Hepatocyte (in vitro differentiated cells): ENCODE results near the gene MROH2A. TPM values are rescaled to one million over a fixed set of nuclear protein-coding genes. Genes with fewer than 3 reads are reported as not detected.

Experiments
- DNase-seq: peaks from one replicate; pipeline ENCODE4 v3.0.0-alpha.2; 2016; ENCODE audit warnings: low spot score
- H2AFZ ChIP-seq: fragments of 200-600 bp; sonication (generic); 2 replicates; pipeline ENCODE4 v1.6.0; 2016; ENCODE audit warnings: antibody characterized with exemption, mild to moderate bottlenecking
- H3K27ac ChIP-seq: fragments of 200-600 bp; sonication (generic); 2 replicates; pipeline ENCODE4 v1.5.1; 2016; ENCODE audit warnings: mild to moderate bottlenecking
- H3K27me3 ChIP-seq: fragments of 200-600 bp; sonication (generic); 2 replicates; pipeline ENCODE4 v1.6.1; 2016
- H3K36me3 ChIP-seq: fragments of 200-600 bp; sonication (generic); replicated peaks from 2 replicates; pipeline ENCODE4 v1.5.1; 2016; ENCODE audit warnings: low read depth; ENCODE audit not compliant: insufficient read depth
- H3K4me1 ChIP-seq: fragments of 200-600 bp; sonication (generic); 2 replicates; pipeline ENCODE4 v1.5.1; 2016; ENCODE audit warnings: mild to moderate bottlenecking, moderate library complexity; ENCODE audit not compliant: insufficient read depth
- H3K4me2 ChIP-seq: fragments of 200-600 bp; sonication (generic); 2 replicates; pipeline ENCODE4 v1.6.0; 2016
- H3K4me3 ChIP-seq: fragments of 200-600 bp; sonication (generic); 2 replicates; pipeline ENCODE4 v1.5.1; 2016; ENCODE audit warnings: mild to moderate bottlenecking
- H3K79me2 ChIP-seq: fragments of 200-600 bp; sonication (generic); 2 replicates; pipeline ENCODE4 v1.6.0; 2017; ENCODE audit warnings: mild to moderate bottlenecking
- H3K9me2 ChIP-seq: fragments of 200-600 bp; sonication (generic); replicated peaks from 2 replicates; pipeline ENCODE4 v1.6.0; 2017; ENCODE audit warnings: mild to moderate bottlenecking; ENCODE audit not compliant: insufficient read depth
- H3K9me3 ChIP-seq: fragments of 200-600 bp; sonication (generic); 2 replicates; pipeline ENCODE4 v1.5.1; 2016; ENCODE audit warnings: low read depth, mild to moderate bottlenecking
- H4K20me1 ChIP-seq: fragments of 200-600 bp; sonication (generic); 2 replicates; pipeline ENCODE4 v1.6.0; 2016; ENCODE audit warnings: mild to moderate bottlenecking; ENCODE audit not compliant: insufficient read depth, poor library complexity, severe bottlenecking
- CTCF ChIP-seq: fragments of 200-600 bp; sonication (generic); IDR thresholded peaks from 2 replicates; pipeline ENCODE4 v1.5.1; 2016; ENCODE audit warnings: antibody characterized with exemption, mild to moderate bottlenecking; ENCODE audit not compliant: poor library complexity
- EZH2 ChIP-seq: fragments of 200-600 bp; sonication (generic); IDR thresholded peaks from 2 replicates; pipeline ENCODE4 v1.6.1; 2016; ENCODE audit warnings: antibody characterized with exemption, mild to moderate bottlenecking, borderline replicate concordance
- EZH2phosphoT487 ChIP-seq: fragments of 200-600 bp; sonication (generic); IDR thresholded peaks from one replicate; pipeline ENCODE4 v1.6.1; 2018; ENCODE audit warnings: antibody characterized with exemption, mild to moderate bottlenecking, low read depth, moderate library complexity; ENCODE audit not compliant: unreplicated experiment, severe bottlenecking
- WGBS: methylation state at CpG from one replicate; pipeline ENCODE4 v1.1.6; 2016; ENCODE audit warnings: low lambda C conversion rate; ENCODE audit errors: missing lambda C conversion rate; 5-methylcytosine and 5-hydroxymethylcytosine counted together
- polyA plus RNA-seq: library from polyadenylated mRNA; unstranded; fragments of >200 nt; fragmentation: Nextera tagmentation; extraction: Ambion mirVana; gene quantifications from 2 replicates; pipeline ENCODE4 v1.2.1, GENCODE V29; 2016
- total RNA-seq: library from RNA; depleted of rRNA; stranded (reverse); fragments of >200 nt; gene quantifications from 2 replicates; pipeline ENCODE4 v1.2.3, GENCODE V29; 2014

MROH2A gene
- total and polyA plus RNA-seq, 2 experiments from 2014 or later, result not detected

- no peaks in the 10 kb centered on the region for H3K4me1 ChIP-seq
- no peak for DNase-seq
- WGBS, result 78% methylated on average over 4 of the region's 4 CpGs
- TF ChIP-seq CTCF, result no peak
- no peak for TF ChIP-seq EZH2
- no peak for TF ChIP-seq EZH2phosphoT487
- no peaks in the 10 kb centered on the region for H3K79me2 ChIP-seq
- H3K4me3 ChIP-seq, result no peak overlapping the region
- H3K27me3 ChIP-seq, result no peaks in the 10 kb centered on the region
- no peak overlapping the region for H3K4me2 ChIP-seq
- H4K20me1 ChIP-seq, result no peaks in the 10 kb centered on the region
- no peak overlapping the region for H3K27ac ChIP-seq
- H3K9me3 ChIP-seq, result no peaks in the 10 kb centered on the region
- no peaks in the 10 kb centered on the region for H3K9me2 ChIP-seq
- H3K36me3 ChIP-seq, result no peaks in the 10 kb centered on the region
- H2AFZ ChIP-seq, result no peak overlapping the region
Measured at GRCh38 chr2:233811087-233811486, 33.0 kb downstream of the MROH2A start.

- Histone ChIP-seq H3K9me2 (no peaks in the 10 kb centered on the region), H3K4me1 (no peaks in the 10 kb centered on the region), H3K27me3 (no peaks in the 10 kb centered on the region), H3K36me3 (no peaks in the 10 kb centered on the region), H3K4me3 (no peak overlapping the region), H4K20me1 (no peaks in the 10 kb centered on the region), H3K27ac (no peak overlapping the region), H3K4me2 (no peak overlapping the region), H3K79me2 (no peaks in the 10 kb centered on the region), H2AFZ (no peak overlapping the region), H3K9me3 (no peaks in the 10 kb centered on the region)
- 94% methylated on average over 8 of the region's 8 CpGs for WGBS
- no peak for DNase-seq
- TF ChIP-seq EZH2, result no peak
- TF ChIP-seq EZH2phosphoT487, result no peak
- TF ChIP-seq CTCF, result no peak
Measured at GRCh38 chr2:233811732-233812131, 33.6 kb downstream of the MROH2A start.

DNA sequence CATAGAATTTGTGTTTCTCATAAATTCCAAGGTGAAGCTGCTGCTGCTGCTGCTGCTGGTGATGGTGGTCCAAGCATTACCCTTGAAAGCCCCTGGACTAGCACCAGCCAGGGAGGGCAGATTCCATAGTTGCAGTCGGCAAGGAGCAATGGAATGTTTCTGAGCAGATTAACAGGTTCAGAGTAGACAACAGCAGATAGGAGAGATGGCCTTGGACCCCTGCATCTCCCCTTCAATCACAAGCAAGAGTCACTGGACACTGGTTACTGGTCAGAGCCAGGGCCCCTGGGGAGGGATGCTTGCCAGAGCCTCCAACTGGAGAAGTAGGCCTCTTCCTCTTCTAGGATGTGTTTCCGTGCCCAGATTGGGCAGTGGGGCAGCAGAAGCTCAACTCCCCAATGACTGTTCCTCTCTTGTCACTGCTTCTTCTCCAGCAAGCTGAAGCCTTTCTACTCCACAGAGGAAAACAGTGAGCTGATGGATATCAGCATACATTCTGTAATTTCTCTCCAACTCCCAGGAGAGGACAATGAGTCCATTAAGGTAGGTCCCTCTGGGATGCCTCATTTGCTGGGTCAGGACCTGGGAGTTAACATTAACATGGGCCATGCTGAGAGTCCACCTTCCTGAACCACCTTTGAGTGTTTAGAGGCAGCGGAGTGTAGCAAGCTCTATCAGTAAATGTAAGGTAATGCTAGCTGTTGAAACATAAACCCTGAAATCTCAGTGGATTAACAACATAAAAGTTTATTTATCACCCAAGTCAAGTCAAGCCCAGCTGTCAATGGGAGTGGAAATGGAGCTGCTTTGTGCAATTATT lies 35.3 kb downstream of the MROH2A start:
- Histone ChIP-seq H2AFZ (no peak overlapping the region), H3K4me3 (no peak overlapping the region), H3K9me3 (no peaks in the 10 kb centered on the region), H3K9me2 (no peaks in the 10 kb centered on the region), H3K27me3 (no peaks in the 10 kb centered on the region), H3K36me3 (no peaks in the 10 kb centered on the region), H3K4me2 (no peak overlapping the region), H3K79me2 (no peaks in the 10 kb centered on the region), H4K20me1 (no peaks in the 10 kb centered on the region), H3K27ac (no peak overlapping the region), H3K4me1 (peaks cover 10% of the 10 kb centered on the region)
- 79% methylated on average over 3 of the region's 3 CpGs for WGBS
- no peak for TF ChIP-seq EZH2
- no peak for TF ChIP-seq EZH2phosphoT487
- no peak for TF ChIP-seq CTCF
- DNase-seq, result no peak
